T-cell (primary cell): Measurements from ENCODE around the gene KHSRP. TPM values are rescaled to one million over a fixed set of nuclear protein-coding genes. Genes with fewer than 3 reads are reported as not detected.

Experiments
- ATAC-seq, 4 experiments: fragments of 200-7000 bp in 3 of 4; fragments of 150-1000 bp in 1 of 4; cut with Tn5 transposase; replicated peaks in 1 of 4; 1 replicate in 3 of 4; 2 replicates in 1 of 4; pipeline ENCODE4 v1.10.0; 2021; ENCODE audit warnings: moderate library complexity in 3 of 4, mild to moderate bottlenecking in 2 of 4, moderate number of reproducible peaks in 1 of 4
- CTCF ChIA-PET, 2 donors: fragments of 300-600 bp; sonication (Branson Sonifier 250); formaldehyde crosslinking; loops; one replicate each; lab custom pipeline; 2022; ENCODE audit warnings: antibody characterized with exemption in 2 of 2; lab: Charles Lee
- POLR2A ChIA-PET, 2 donors: fragments of 300-600 bp; sonication (Branson Sonifier 250); formaldehyde crosslinking; loops; one replicate each; lab custom pipeline; 2022; ENCODE audit warnings: antibody characterized with exemption in 2 of 2; lab: Charles Lee
- DNase-seq, 35 experiments: peaks; one replicate each; pipeline versions ENCODE4 v3.0.0 to v3.0.0-alpha.2; 2013 to 2023
- H3K27ac ChIP-seq: one replicate; pipeline ENCODE4 v1.5.1; 2013; ENCODE audit warnings: low read length
- H3K27me3 ChIP-seq, 2 experiments: replicated peaks in 1 of 2; 1 replicate in 1 of 2; 2 replicates in 1 of 2; pipeline versions ENCODE4 v1.6.1 to v1.7.0; 2013; ENCODE audit warnings: low read length in 1 of 2, mixed read lengths in 1 of 2; ENCODE audit not compliant: control insufficient read depth in 2 of 2, insufficient read depth in 2 of 2; ENCODE audit errors: extremely low read depth in 1 of 2
- H3K36me3 ChIP-seq, 2 donors: 1 replicate in 1 of 2; 2 replicates in 1 of 2; pipeline versions ENCODE4 v1.6.1 to v1.7.0; 2013; ENCODE audit warnings: low read length in 1 of 2; ENCODE audit not compliant: control insufficient read depth in 2 of 2, insufficient read depth in 1 of 2; ENCODE audit errors: extremely low read depth in 1 of 2
- H3K4me1 ChIP-seq, 2 experiments: 1 replicate in 1 of 2; 2 replicates in 1 of 2; pipeline versions ENCODE4 v1.6.1 to v1.7.0; 2013; ENCODE audit warnings: low read length in 2 of 2, mixed read lengths in 1 of 2; ENCODE audit not compliant: insufficient read depth in 2 of 2, control insufficient read depth in 1 of 2; ENCODE audit errors: extremely low read depth in 1 of 2
- H3K4me3 ChIP-seq, 2 donors: 1 replicate in 1 of 2; 2 replicates in 1 of 2; pipeline versions ENCODE4 v1.5.1 to v1.7.0; 2013; ENCODE audit warnings: mild to moderate bottlenecking in 2 of 2, low read length in 1 of 2, moderate library complexity in 1 of 2; ENCODE audit not compliant: control insufficient read depth in 1 of 2; ENCODE audit errors: extremely low read depth in 1 of 2
- H3K9me3 ChIP-seq: 2 replicates; pipeline ENCODE4 v1.7.0; 2013
- H3K27ac Mint-ChIP-seq, 2 donors: one replicate each; pipeline ENCODE4 v1.8.0; 2020 to 2021; ENCODE audit warnings: mild to moderate bottlenecking in 2 of 2, mixed read lengths in 2 of 2
- H3K27me3 Mint-ChIP-seq, 2 donors: one replicate each; pipeline ENCODE4 v1.8.0; 2021 to 2022; ENCODE audit warnings: mixed read lengths in 2 of 2
- H3K36me3 Mint-ChIP-seq: one replicate; pipeline ENCODE4 v1.8.0; 2021; ENCODE audit warnings: mixed read lengths
- H3K4me1 Mint-ChIP-seq, 3 donors: one replicate each; pipeline ENCODE4 v1.8.0; 2020 to 2022; ENCODE audit warnings: mixed read lengths in 3 of 3, mild to moderate bottlenecking in 1 of 3
- H3K4me3 Mint-ChIP-seq, 3 donors: one replicate each; pipeline ENCODE4 v1.8.0; 2020 to 2022; ENCODE audit warnings: mild to moderate bottlenecking in 3 of 3, mixed read lengths in 3 of 3, moderate library complexity in 3 of 3
- H3K9me3 Mint-ChIP-seq, 3 donors: one replicate each; pipeline ENCODE4 v1.8.0; 2020 to 2022; ENCODE audit warnings: mixed read lengths in 3 of 3
- WGBS: methylation state at CpG from one replicate; pipeline ENCODE4 v1.1.5; 2013; ENCODE audit warnings: missing lambda C conversion rate; ENCODE audit not compliant: insufficient coverage; 5-methylcytosine and 5-hydroxymethylcytosine counted together
- total RNA-seq, 35 experiments: library from RNA in 6 of 35; stranded (reverse) in 6 of 35; fragments of 120-200 nt in 1 of 35; gene quantifications; one replicate each; pipeline versions ENCODE4 v1.2.1 to v1.2.4 and lab custom pipeline; 2013 to 2026

KHSRP gene
- total RNA-seq, 5 donors from 2014 or later (not counting 1 experiment from before 2014, with no cell fraction given): 147 to 194 (median 189) TPM

DNA sequence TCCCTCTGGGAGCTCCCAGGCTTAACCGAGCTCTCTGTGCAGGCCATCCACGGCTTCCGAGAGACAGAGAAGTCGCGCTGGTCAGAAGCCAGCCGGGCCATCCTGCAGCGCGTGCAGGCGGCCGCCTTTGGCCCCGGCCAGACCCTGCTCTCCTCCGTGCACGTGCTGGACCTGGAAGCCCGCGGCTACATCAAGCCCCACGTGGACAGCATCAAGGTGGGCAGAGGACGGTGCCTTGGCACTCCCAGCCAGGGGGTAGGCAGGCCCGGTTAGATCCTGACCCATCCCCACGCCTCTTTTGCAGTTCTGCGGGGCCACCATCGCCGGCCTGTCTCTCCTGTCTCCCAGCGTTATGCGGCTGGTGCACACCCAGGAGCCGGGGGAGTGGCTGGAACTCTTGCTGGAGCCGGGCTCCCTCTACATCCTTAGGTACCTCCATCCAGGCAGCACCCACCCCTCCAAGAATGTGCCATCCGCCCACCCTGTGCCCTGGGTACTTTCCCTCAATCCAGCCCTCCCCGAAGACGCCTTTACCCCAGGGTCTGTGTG is 50.4 kb downstream of the KHSRP start:
- Histone ChIP-seq H3K4me1 (peaks cover 6 to 16% of the 10 kb centered on the region in 2 experiments), H3K27ac (peak overlapping the region; percentile 60), H3K36me3 (peaks cover 8 to 9% of the 10 kb centered on the region in 2 donors), H3K4me3 (peak overlapping the region in 1 of 2 donors; percentile 5), H3K9me3 (no peaks in the 10 kb centered on the region), H3K27me3 (no peaks in the 10 kb centered on the region)
- Mint-ChIP-seq H3K27me3 (no peaks in the 10 kb centered on the region), H3K36me3 (peaks cover 8% of the 10 kb centered on the region), H3K9me3 (no peaks in the 10 kb centered on the region), H3K4me3 (peak overlapping the region in 2 of 3 donors; percentile 13 to 93), H3K4me1 (peaks cover 14 to 21% (median 19%) of the 10 kb centered on the region in 3 donors), H3K27ac (no peak overlapping the region)
- POLR2A ChIA-PET: interaction anchor here in 1 of 2 donors (0.6 kb wide), 1 partner anchor 656 kb away, joined by 11 read pairs; no protein-coding TSS in a partner anchor
- ATAC-seq: no peak
- 93% methylated on average over 19 of the region's 29 CpGs for WGBS
- DNase-seq: no peak
- CTCF ChIA-PET: interaction anchor here in 1 of 2 donors (0.5 kb wide), 1 partner anchor 397 kb away, joined by 4 read pairs; no protein-coding TSS in a partner anchor

DNA sequence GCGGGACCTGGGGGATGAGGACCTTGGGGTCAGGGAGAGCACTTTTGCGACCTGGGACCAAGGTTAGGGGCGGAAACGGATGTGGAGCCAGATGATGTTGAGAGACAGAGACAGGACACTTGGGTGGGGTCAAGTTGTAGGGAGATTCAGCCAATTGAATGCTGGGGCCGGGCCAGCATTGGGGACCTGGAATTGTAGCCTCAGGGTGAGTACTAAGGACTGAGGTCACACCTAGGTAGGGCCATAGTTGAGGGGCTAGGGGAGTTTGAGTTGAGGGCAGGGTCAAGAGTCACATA is 50.9 kb downstream of the KHSRP start:
- POLR2A ChIA-PET: interaction anchor here in 1 of 2 donors (0.7 kb wide), 1 partner anchor 30 kb away, joined by 3 read pairs; no protein-coding TSS in a partner anchor
- no peak for DNase-seq
- no peaks in the 10 kb centered on the region for H3K9me3 Mint-ChIP-seq
- Histone ChIP-seq H3K9me3 (no peaks in the 10 kb centered on the region), H3K36me3 (peaks cover 8 to 14% of the 10 kb centered on the region in 2 donors), H3K4me3 (peak overlapping the region; percentile 5 to 43), H3K4me1 (peaks cover 6 to 16% of the 10 kb centered on the region in 2 experiments), H3K27ac (peak overlapping the region; percentile 60), H3K27me3 (no peaks in the 10 kb centered on the region)
- 46% methylated on average over 5 of the region's 5 CpGs for WGBS
- no peak for ATAC-seq
- H3K4me1 Mint-ChIP-seq: peaks cover 14 to 23% (median 20%) of the 10 kb centered on the region in 3 donors
- CTCF ChIA-PET: no interaction called here
- peak overlapping the region; percentile 86 to 93 (median 89) for H3K4me3 Mint-ChIP-seq
- H3K27me3 Mint-ChIP-seq: no peaks in the 10 kb centered on the region
- peaks cover 8% of the 10 kb centered on the region for H3K36me3 Mint-ChIP-seq
- H3K27ac Mint-ChIP-seq: peak overlapping the region; percentile 57 to 58

DNA sequence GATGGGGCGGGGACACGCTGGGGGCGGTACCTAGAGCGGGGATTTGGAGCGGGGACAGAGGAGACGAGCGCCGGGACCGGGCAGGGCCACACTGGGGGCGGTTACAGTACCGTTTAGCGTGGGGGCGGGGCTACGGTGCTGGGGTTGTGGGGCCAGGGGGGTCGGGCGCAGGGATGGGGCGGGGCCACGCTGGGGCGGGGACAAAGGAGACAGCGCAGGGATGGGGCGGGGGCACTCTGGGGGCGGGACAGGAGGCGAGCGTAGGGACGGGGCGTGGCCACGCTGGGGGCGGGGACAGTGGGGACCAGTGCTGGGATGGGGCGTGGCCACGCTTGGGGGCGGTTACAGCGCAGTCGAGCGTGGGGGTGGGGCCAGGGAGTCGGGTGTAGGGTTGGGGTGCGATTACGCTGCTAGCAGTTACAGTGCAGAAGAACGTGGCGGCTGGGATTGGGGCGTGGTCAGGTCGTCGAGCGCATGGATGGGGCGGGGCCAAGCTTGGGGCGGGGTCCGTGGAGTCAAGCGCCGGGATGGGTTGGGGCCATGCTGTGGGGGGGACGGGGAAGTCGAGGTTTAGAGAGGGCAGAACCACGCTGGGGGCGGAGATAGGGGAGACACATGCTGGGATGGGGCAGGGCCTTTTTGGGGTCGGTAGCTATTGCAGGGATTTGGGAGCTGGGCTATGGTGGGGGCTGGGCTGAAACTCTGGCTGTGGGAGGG is 51.4 kb downstream of the KHSRP start:
- under 1% methylated on average over 38 of the region's 53 CpGs for WGBS
- H3K27ac Mint-ChIP-seq: peak overlapping the region; percentile 93 to 94
- H3K36me3 Mint-ChIP-seq: peaks cover 4% of the 10 kb centered on the region
- Histone ChIP-seq H3K4me1 (peaks cover 6 to 16% of the 10 kb centered on the region in 2 experiments), H3K4me3 (peak overlapping the region; percentile 74 to 76), H3K36me3 (peaks cover 13 to 19% of the 10 kb centered on the region in 2 donors), H3K27me3 (no peaks in the 10 kb centered on the region), H3K9me3 (no peaks in the 10 kb centered on the region), H3K27ac (peak overlapping the region; percentile 85)
- DNase-seq (peak; percentile 92 to 99 (median 97)), ATAC-seq (peak; percentile 68 to 71 (median 70))
- H3K9me3 Mint-ChIP-seq: no peaks in the 10 kb centered on the region
- ChIA-PET CTCF (interaction anchor here (0.5 to 1.5 kb wide), 7 partner anchors 10 to 821 kb away, joined by 3 to 19 read pairs (median 7); partner anchors contain the start of genes CLPP (in 1 of the 2), GTF2F1 (in 1 of the 2) and KHSRP (in 1 of the 2)), POLR2A (interaction anchor here (0.6 to 1.5 kb wide), 8 partner anchors 10 to 1405 kb away, joined by 3 to 16 read pairs (median 6); partner anchors contain the start of genes CLPP (in 1 of the 2), GTF2F1 (in 1 of the 2) and KHSRP (in 1 of the 2))
- H3K4me3 Mint-ChIP-seq: peak overlapping the region; percentile 86 to 93 (median 89)
- no peaks in the 10 kb centered on the region for H3K27me3 Mint-ChIP-seq
- H3K4me1 Mint-ChIP-seq: peaks cover 14 to 23% (median 20%) of the 10 kb centered on the region in 3 donors

DNA sequence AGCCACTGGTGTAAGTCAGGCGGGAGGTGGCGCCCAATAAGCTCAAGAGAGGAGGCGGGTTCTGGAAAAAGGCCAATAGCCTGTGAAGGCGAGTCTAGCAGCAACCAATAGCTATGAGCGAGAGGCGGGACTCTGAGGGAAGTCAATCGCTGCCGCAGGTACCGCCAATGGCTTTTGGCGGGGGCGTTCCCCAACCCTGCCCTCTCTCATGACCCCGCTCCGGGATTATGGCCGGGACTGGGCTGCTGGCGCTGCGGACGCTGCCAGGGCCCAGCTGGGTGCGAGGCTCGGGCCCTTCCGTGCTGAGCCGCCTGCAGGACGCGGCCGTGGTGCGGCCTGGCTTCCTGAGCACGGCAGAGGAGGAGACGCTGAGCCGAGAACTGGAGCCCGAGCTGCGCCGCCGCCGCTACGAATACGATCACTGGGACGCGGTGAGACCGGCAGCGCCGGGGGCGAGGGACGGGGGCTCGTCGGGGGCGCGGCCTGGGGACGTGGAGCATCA is 52.0 kb downstream of the KHSRP start, which contains the start of gene ALKBH7:
ALKBH7 (plus strand) TSS at position 201 of the 502 bp plus-strand sequence; CDS start at position 228, 27 bp downstream.
- Mint-ChIP-seq H3K4me1 (peaks cover 14 to 23% (median 20%) of the 10 kb centered on the region in 3 donors), H3K4me3 (peak within 1 kb of the TSS; percentile 86 to 93 (median 89)), H3K27me3 (no peaks in the 10 kb centered on the region), H3K36me3 (peaks cover 7% of the 10 kb centered on the region), H3K9me3 (no peaks in the 10 kb centered on the region), H3K27ac (peak within 1 kb of the TSS; percentile 93 to 94)
- DNase-seq (peak; percentile 86 to 100 (median 98)), ATAC-seq (peak; percentile 83 to 85 (median 83))
- POLR2A ChIA-PET: interaction anchor here (0.6 to 1.5 kb wide), 10 partner anchors 9 to 1406 kb away, joined by 3 to 16 read pairs (median 4); partner anchors contain the start of genes CLPP (in 1 of the 2), GTF2F1 (in 1 of the 2) and KHSRP (in 1 of the 2)
- CTCF ChIA-PET: interaction anchor here (0.5 to 1.5 kb wide), 9 partner anchors 9 to 822 kb away, joined by 3 to 19 read pairs (median 5); partner anchors contain the start of genes CLPP (in 1 of the 2), GTF2F1 (in 1 of the 2), KHSRP (in 1 of the 2) and ZNF557 (in 1 of the 2)
- no peaks in the 10 kb centered on the region for H3K9me3 ChIP-seq
- peak within 1 kb of the TSS; percentile 85 for H3K27ac ChIP-seq
- H3K36me3 ChIP-seq: peaks cover 17 to 25% of the 10 kb centered on the region in 2 donors
- under 1% methylated on average over 44 of the region's 47 CpGs for WGBS
- peak within 1 kb of the TSS; percentile 74 to 76 for H3K4me3 ChIP-seq
- H3K27me3 ChIP-seq: no peaks in the 10 kb centered on the region
- peaks cover 6 to 16% of the 10 kb centered on the region in 2 experiments for H3K4me1 ChIP-seq

DNA sequence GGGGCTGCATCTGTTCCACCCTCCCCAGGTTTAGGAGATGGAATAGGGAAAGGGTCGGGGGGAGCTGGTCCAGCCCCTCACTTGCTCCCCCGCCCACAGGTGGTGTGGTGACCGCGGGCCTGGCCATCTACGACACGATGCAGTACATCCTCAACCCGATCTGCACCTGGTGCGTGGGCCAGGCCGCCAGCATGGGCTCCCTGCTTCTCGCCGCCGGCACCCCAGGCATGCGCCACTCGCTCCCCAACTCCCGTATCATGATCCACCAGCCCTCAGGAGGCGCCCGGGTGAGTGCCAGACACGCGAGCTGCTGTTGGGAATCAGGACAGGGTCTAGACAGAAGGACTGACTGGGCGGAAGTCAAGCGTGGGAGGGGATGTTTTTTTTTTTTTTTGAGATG is 60.3 kb downstream of the KHSRP start:
- Histone ChIP-seq H3K27me3 (no peaks in the 10 kb centered on the region), H3K36me3 (peaks cover 38 to 51% of the 10 kb centered on the region in 2 donors), H3K27ac (no peak overlapping the region), H3K9me3 (no peaks in the 10 kb centered on the region), H3K4me1 (peaks cover 7 to 41% of the 10 kb centered on the region in 2 experiments), H3K4me3 (no peak overlapping the region)
- ChIA-PET POLR2A (interaction anchor here in 1 of 2 donors (1.3 kb wide), 1 partner anchor 8 kb away, joined by 3 read pairs; the partner anchor contains the start of gene ALKBH7), CTCF (no interaction called here)
- Mint-ChIP-seq H3K27ac (peak overlapping the region; percentile 39 to 83), H3K36me3 (peaks cover 19% of the 10 kb centered on the region), H3K4me3 (peak overlapping the region in 1 of 3 donors; percentile 63), H3K9me3 (no peaks in the 10 kb centered on the region), H3K4me1 (peaks cover 15 to 32% (median 23%) of the 10 kb centered on the region in 3 donors), H3K27me3 (no peaks in the 10 kb centered on the region)
- WGBS: 98% methylated on average over 12 of the region's 21 CpGs
- no peak for DNase-seq
- ATAC-seq: no peak
